ENCODE measurements around the gene ACTRT1. TPM values are rescaled to one million over a fixed set of nuclear protein-coding genes. Genes with fewer than 3 reads are reported as not detected.

Gene ACTRT1
- total RNA-seq, 1 donor from 2014 or later = not detected

DNA sequence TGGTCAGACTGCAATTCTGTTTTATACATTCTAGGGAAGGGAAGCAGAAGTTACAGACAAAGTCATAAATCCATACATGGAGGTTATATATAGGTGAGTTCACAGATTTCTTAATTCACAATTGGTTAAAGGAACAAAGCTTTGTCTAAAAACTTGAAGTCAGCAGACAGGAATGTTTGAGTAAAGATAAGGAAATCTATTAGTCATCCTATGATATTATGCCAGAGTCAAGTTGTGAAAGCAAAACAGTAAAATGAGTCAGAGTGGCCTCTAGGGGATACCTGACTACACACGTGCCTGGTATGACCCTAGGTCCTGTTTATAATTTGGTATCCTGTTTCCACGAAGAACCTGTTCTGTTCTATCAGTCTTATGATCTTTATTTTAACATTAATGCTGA is 31.5 kb downstream of the ACTRT1 start:
- Histone ChIP-seq H3K4me3 (no peak overlapping the region), H3K9me3 (replicated peaks) (no peaks in the 10 kb centered on the region), H3K4me1 (no peaks in the 10 kb centered on the region), H3K27me3 (ENCODE audit: low read depth) (no peaks in the 10 kb centered on the region), H3K36me3 (no peaks in the 10 kb centered on the region), H3K27ac (replicated peaks) (no peak overlapping the region)
- TF ChIP-seq, protein P1, sequence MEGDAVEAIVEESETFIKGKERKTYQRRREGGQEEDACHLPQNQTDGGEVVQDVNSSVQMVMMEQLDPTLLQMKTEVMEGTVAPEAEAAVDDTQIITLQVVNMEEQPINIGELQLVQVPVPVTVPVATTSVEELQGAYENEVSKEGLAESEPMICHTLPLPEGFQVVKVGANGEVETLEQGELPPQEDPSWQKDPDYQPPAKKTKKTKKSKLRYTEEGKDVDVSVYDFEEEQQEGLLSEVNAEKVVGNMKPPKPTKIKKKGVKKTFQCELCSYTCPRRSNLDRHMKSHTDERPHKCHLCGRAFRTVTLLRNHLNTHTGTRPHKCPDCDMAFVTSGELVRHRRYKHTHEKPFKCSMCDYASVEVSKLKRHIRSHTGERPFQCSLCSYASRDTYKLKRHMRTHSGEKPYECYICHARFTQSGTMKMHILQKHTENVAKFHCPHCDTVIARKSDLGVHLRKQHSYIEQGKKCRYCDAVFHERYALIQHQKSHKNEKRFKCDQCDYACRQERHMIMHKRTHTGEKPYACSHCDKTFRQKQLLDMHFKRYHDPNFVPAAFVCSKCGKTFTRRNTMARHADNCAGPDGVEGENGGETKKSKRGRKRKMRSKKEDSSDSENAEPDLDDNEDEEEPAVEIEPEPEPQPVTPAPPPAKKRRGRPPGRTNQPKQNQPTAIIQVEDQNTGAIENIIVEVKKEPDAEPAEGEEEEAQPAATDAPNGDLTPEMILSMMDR (IDR thresholded peaks at IDR 0.05; ENCODE audit: borderline replicate concordance) = no peak
- intact Hi-C loops (cut with micrococcal nuclease) = no loop called here
- DNase-seq = no peak

DNA sequence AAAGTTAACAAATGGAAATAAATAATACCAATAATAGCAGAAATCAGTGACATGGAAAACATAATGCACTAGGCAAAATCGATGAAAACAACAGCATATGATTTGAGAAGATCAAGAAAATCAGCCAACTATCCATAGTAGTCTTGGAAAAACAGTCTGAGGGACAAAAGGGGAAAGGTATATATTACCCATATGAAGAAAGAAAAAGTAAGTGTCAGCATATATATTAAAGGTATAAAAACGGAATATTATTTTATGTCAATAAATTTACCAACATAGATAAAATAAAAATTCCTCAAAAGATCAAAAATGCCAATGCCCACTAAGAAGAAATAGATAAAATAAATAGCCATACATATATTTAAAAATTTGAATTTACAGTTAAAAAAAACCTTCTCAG is 33.0 kb downstream of the ACTRT1 start:
- TF ChIP-seq, protein P1 (IDR thresholded peaks at IDR 0.05; ENCODE audit: borderline replicate concordance) = no peak
- Histone ChIP-seq H3K27me3 (ENCODE audit: low read depth) (no peaks in the 10 kb centered on the region), H3K4me3 (no peak overlapping the region), H3K36me3 (no peaks in the 10 kb centered on the region), H3K4me1 (no peaks in the 10 kb centered on the region), H3K27ac (replicated peaks) (no peak overlapping the region), H3K9me3 (replicated peaks) (no peaks in the 10 kb centered on the region)
- intact Hi-C loops (cut with micrococcal nuclease) = no loop called here
- no peak for DNase-seq

DNA sequence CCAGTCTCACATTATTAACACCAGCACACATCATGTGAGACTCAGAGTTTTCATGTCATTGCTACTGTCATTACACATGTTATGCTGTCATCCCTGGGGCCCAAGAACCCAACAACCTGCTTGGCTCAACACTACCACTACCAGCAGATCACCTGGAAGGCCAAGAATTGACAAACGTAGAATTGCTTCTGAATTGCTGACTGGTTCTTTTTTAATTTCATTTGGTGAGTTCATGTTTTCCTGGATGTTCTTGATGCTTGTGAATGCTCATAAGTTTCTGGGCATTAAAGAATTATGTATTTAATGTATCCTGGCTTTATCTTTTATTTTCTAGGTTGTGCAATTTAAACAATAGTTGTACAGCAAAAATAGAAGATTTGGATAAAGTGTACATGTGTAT is 40.2 kb downstream of the ACTRT1 start:
- Histone ChIP-seq H3K27ac (replicated peaks) (no peak overlapping the region), H3K36me3 (no peaks in the 10 kb centered on the region), H3K4me1 (no peaks in the 10 kb centered on the region), H3K9me3 (replicated peaks) (no peaks in the 10 kb centered on the region), H3K27me3 (ENCODE audit: low read depth) (no peaks in the 10 kb centered on the region), H3K4me3 (no peak overlapping the region)
- DNase-seq = no peak
- intact Hi-C loops (cut with micrococcal nuclease) = no loop called here
- TF ChIP-seq, protein P1 (IDR thresholded peaks at IDR 0.05; ENCODE audit: borderline replicate concordance) = no peak

DNA sequence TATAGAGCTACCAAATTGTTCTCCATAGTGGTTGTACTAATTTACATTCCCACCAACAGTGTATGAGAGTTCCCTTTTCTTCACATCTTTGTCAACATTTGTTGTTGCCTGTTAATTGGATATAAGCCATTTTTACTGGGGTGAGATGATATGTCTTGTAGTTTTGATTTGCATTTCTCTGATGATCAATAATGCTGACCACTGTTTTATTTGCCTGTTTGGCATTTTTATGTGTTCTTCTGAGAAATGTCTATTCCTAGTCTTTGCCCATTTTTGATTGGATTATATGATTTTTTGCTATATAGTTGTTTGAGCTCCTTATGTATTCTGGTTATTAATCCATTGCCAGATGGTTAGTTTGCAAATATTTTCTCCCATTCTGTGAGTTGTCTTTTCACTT is 44.3 kb downstream of the ACTRT1 start:
- intact Hi-C loops (cut with micrococcal nuclease) = no loop called here
- H3K4me3 ChIP-seq = no peak overlapping the region
- H3K27ac ChIP-seq (replicated peaks) = no peak overlapping the region
- H3K4me1 ChIP-seq = no peaks in the 10 kb centered on the region
- no peak for DNase-seq
- H3K36me3 ChIP-seq = no peaks in the 10 kb centered on the region
- H3K9me3 ChIP-seq (replicated peaks) = no peaks in the 10 kb centered on the region
- TF ChIP-seq, protein P1 (IDR thresholded peaks at IDR 0.05; ENCODE audit: borderline replicate concordance) = no peak
- H3K27me3 ChIP-seq (ENCODE audit: low read depth) = no peaks in the 10 kb centered on the region
